ENCODE data around the gene PTPN23.
A peak's percentile ranks its signal among the peaks of the same experiment; 100 is the strongest.

PTPN23 gene, protein sequence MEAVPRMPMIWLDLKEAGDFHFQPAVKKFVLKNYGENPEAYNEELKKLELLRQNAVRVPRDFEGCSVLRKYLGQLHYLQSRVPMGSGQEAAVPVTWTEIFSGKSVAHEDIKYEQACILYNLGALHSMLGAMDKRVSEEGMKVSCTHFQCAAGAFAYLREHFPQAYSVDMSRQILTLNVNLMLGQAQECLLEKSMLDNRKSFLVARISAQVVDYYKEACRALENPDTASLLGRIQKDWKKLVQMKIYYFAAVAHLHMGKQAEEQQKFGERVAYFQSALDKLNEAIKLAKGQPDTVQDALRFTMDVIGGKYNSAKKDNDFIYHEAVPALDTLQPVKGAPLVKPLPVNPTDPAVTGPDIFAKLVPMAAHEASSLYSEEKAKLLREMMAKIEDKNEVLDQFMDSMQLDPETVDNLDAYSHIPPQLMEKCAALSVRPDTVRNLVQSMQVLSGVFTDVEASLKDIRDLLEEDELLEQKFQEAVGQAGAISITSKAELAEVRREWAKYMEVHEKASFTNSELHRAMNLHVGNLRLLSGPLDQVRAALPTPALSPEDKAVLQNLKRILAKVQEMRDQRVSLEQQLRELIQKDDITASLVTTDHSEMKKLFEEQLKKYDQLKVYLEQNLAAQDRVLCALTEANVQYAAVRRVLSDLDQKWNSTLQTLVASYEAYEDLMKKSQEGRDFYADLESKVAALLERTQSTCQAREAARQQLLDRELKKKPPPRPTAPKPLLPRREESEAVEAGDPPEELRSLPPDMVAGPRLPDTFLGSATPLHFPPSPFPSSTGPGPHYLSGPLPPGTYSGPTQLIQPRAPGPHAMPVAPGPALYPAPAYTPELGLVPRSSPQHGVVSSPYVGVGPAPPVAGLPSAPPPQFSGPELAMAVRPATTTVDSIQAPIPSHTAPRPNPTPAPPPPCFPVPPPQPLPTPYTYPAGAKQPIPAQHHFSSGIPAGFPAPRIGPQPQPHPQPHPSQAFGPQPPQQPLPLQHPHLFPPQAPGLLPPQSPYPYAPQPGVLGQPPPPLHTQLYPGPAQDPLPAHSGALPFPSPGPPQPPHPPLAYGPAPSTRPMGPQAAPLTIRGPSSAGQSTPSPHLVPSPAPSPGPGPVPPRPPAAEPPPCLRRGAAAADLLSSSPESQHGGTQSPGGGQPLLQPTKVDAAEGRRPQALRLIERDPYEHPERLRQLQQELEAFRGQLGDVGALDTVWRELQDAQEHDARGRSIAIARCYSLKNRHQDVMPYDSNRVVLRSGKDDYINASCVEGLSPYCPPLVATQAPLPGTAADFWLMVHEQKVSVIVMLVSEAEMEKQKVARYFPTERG (N-terminal part only)

DNA sequence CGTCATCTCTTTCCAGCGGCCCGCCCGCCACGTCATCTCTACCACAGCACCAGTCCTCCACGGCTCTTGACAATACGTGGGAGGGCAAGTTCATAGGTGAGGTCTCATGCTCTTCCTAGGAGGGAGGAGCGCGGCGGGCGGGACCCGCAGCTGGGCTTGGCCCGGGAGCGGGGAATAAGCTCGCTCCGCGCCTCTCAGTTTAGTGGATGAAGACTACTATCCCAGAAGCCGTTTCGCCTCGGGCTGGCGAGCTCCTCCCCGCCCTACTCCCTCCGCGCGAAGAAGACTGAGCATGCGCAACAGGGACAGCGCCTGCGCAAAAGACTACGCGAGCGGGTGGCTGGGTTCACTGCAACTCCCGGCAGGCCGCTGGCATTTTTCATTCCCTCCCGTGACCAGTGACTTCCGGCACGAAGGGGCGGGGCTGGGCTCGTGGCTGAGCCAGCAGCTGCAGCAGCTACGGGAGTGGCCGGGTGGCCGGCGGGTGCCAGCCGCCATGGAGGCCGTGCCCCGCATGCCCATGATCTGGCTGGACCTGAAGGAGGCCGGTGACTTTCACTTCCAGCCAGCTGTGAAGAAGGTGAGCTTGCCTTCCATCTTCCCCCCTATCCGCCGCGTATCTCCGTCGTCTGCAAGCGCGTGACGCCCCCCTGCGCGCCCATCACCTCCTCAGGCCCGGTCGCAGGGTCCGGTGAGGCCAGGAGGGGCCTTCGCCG, at the start of gene PTPN23:
Gene PTPN23, plus strand, starts transcription at position 421 of the 716 bp plus-strand sequence. Its CDS starts 76 bp downstream, at position 497.
- H3K9me3 ChIP-seq (ENCODE audit: insufficient read depth, low read depth, low read length), result no peaks in the 10 kb centered on the region
- peak within 1 kb of the TSS; percentile 84 for H3K4me3 ChIP-seq (ENCODE audit: low read length, poor library complexity, severe bottlenecking)
- peaks cover 64% of the 10 kb centered on the region for H3K79me2 ChIP-seq (ENCODE audit: insufficient read depth, low read length)
- peak within 1 kb of the TSS; percentile 98 for H3K4me2 ChIP-seq (ENCODE audit: low read depth, low read length, poor library complexity, severe bottlenecking)
- TF ChIP-seq, protein P1, sequence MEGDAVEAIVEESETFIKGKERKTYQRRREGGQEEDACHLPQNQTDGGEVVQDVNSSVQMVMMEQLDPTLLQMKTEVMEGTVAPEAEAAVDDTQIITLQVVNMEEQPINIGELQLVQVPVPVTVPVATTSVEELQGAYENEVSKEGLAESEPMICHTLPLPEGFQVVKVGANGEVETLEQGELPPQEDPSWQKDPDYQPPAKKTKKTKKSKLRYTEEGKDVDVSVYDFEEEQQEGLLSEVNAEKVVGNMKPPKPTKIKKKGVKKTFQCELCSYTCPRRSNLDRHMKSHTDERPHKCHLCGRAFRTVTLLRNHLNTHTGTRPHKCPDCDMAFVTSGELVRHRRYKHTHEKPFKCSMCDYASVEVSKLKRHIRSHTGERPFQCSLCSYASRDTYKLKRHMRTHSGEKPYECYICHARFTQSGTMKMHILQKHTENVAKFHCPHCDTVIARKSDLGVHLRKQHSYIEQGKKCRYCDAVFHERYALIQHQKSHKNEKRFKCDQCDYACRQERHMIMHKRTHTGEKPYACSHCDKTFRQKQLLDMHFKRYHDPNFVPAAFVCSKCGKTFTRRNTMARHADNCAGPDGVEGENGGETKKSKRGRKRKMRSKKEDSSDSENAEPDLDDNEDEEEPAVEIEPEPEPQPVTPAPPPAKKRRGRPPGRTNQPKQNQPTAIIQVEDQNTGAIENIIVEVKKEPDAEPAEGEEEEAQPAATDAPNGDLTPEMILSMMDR (conservative IDR thresholded peaks at IDR 0.05; ENCODE audit: low read length), result no peak
- TF ChIP-seq EZH2phosphoT487 (IDR thresholded peaks at IDR 0.05; ENCODE audit: borderline replicate concordance), result no peak
- no peaks in the 10 kb centered on the region for H3K27me3 ChIP-seq (ENCODE audit: insufficient read depth, low read length, poor library complexity, severe bottlenecking)
- H2AFZ ChIP-seq (ENCODE audit: low read length), result peak within 1 kb of the TSS; percentile 81
- H4K20me1 ChIP-seq (ENCODE audit: insufficient read depth, low read length, poor library complexity, severe bottlenecking), result peaks cover 30% of the 10 kb centered on the region
- H3K4me1 ChIP-seq (ENCODE audit: insufficient read depth, low read length, poor library complexity, severe bottlenecking), result peaks cover 37% of the 10 kb centered on the region
- H3K9me2 ChIP-seq (replicated peaks; ENCODE audit: low read depth, low read length), result no peaks in the 10 kb centered on the region
- H3K9ac ChIP-seq (ENCODE audit: low read depth, low read length, poor library complexity, severe bottlenecking), result peak within 1 kb of the TSS; percentile 87
- H3K36me3 ChIP-seq (ENCODE audit: insufficient read depth, low read length), result no peaks in the 10 kb centered on the region
- H3F3A ChIP-seq (ENCODE audit: low read depth), result no peaks in the 10 kb centered on the region

DNA sequence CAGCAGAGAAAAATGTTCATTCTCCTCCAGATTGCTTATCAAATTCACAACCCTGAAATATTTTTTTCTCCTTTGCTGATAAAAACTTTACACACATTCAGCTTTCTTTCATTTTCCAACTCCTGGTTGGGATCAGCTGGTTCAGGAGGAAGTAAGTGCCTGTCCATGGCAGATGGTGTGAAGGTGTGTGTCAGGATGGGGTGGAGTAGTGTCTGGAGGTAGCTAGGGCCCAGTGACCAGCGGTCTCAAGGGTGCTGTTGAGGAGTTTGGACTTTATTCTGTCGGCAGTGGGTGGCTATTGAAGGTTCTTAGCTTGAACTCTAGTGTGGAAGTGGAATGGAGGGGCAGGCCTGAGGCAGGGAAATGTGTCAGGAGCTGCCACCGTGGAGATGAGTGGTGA, 46.9 kb upstream of the PTPN23 start:
- Histone ChIP-seq H3K9me3 (ENCODE audit: insufficient read depth, low read depth, low read length) (no peaks in the 10 kb centered on the region), H3K4me1 (ENCODE audit: insufficient read depth, low read length, poor library complexity, severe bottlenecking) (no peaks in the 10 kb centered on the region), H3K27me3 (ENCODE audit: insufficient read depth, low read length, poor library complexity, severe bottlenecking) (no peaks in the 10 kb centered on the region), H3F3A (ENCODE audit: low read depth) (no peaks in the 10 kb centered on the region), H3K4me3 (ENCODE audit: low read length, poor library complexity, severe bottlenecking) (no peak overlapping the region), H3K79me2 (ENCODE audit: insufficient read depth, low read length) (no peaks in the 10 kb centered on the region), H3K4me2 (ENCODE audit: low read depth, low read length, poor library complexity, severe bottlenecking) (no peak overlapping the region), H3K36me3 (ENCODE audit: insufficient read depth, low read length) (peaks cover 85% of the 10 kb centered on the region; the same call in 1 of the 2 replicates), H3K9ac (ENCODE audit: low read depth, low read length, poor library complexity, severe bottlenecking) (no peak overlapping the region), H2AFZ (ENCODE audit: low read length) (no peak overlapping the region), H4K20me1 (ENCODE audit: insufficient read depth, low read length, poor library complexity, severe bottlenecking) (no peaks in the 10 kb centered on the region), H3K9me2 (replicated peaks; ENCODE audit: low read depth, low read length) (no peaks in the 10 kb centered on the region)
- no peak for TF ChIP-seq EZH2phosphoT487 (IDR thresholded peaks at IDR 0.05; ENCODE audit: borderline replicate concordance)
- TF ChIP-seq, protein P1 (conservative IDR thresholded peaks at IDR 0.05; ENCODE audit: low read length), result no peak

DNA sequence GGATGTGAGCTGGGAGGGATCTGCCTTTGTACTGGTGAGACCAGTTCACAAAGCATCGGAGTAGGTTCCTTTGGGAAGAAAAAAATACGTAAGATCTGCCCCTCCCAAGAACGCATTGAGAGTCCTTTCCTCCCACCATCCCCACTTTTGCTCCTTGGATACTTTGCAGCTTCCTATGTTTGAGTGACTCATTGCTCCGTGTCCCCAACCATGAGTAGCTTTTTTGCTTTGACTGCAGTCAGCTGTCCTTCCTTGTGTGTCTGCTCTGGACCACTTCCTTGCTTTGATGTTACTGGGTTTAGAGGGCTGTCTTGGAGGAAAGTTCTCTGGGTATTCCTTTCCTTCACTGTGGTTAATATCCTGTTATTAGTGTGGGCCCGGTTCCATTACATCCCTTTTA, 43.2 kb upstream of the PTPN23 start:
- Histone ChIP-seq H3K9me2 (replicated peaks; ENCODE audit: low read depth, low read length) (no peaks in the 10 kb centered on the region), H3K36me3 (ENCODE audit: insufficient read depth, low read length) (peaks cover 70% of the 10 kb centered on the region; the same call in 1 of the 2 replicates), H3K4me2 (ENCODE audit: low read depth, low read length, poor library complexity, severe bottlenecking) (no peak overlapping the region), H3K79me2 (ENCODE audit: insufficient read depth, low read length) (no peaks in the 10 kb centered on the region), H3K4me3 (ENCODE audit: low read length, poor library complexity, severe bottlenecking) (no peak overlapping the region), H3K27me3 (ENCODE audit: insufficient read depth, low read length, poor library complexity, severe bottlenecking) (no peaks in the 10 kb centered on the region), H3K9ac (ENCODE audit: low read depth, low read length, poor library complexity, severe bottlenecking) (no peak overlapping the region), H3K9me3 (ENCODE audit: insufficient read depth, low read depth, low read length) (no peaks in the 10 kb centered on the region), H3K4me1 (ENCODE audit: insufficient read depth, low read length, poor library complexity, severe bottlenecking) (no peaks in the 10 kb centered on the region), H2AFZ (ENCODE audit: low read length) (no peak overlapping the region), H3F3A (ENCODE audit: low read depth) (no peaks in the 10 kb centered on the region), H4K20me1 (ENCODE audit: insufficient read depth, low read length, poor library complexity, severe bottlenecking) (no peaks in the 10 kb centered on the region)
- TF ChIP-seq, protein P1 (conservative IDR thresholded peaks at IDR 0.05; ENCODE audit: low read length), result no peak
- TF ChIP-seq EZH2phosphoT487 (IDR thresholded peaks at IDR 0.05; ENCODE audit: borderline replicate concordance), result no peak
